Esophagus muscularis mucosa (tissue), 4 donors: Measurements from ENCODE around the gene DUSP12. TPM values are rescaled to one million over a fixed set of nuclear protein-coding genes. Genes with fewer than 3 reads are reported as not detected.
A peak's percentile ranks its signal among the peaks of the same experiment; 100 is the strongest.

ENCODE experiments used
- DNase-seq: peaks from one replicate; pipeline ENCODE4 v3.0.0-alpha.2; 2017; ENCODE audit errors: extremely low spot score
- H3K27ac ChIP-seq, 4 donors: fragments of 200-600 bp; sonication (generic); replicated peaks in 1 of 4; 1 replicate in 3 of 4; 2 replicates in 1 of 4; pipeline ENCODE4 v1.5.1; 2016 to 2019; ENCODE audit warnings: mild to moderate bottlenecking in 1 of 4
- H3K27me3 ChIP-seq, 4 donors: fragments of 200-600 bp; sonication (generic); one replicate each; pipeline versions ENCODE4 v1.5.1 to v1.6.0; 2016 to 2019
- H3K36me3 ChIP-seq, 4 donors: fragments of 200-600 bp; sonication (generic); one replicate each; pipeline ENCODE4 v1.5.1; 2016 to 2019
- H3K4me1 ChIP-seq, 4 donors: fragments of 200-600 bp; sonication (generic); one replicate each; pipeline ENCODE4 v1.5.1; 2016 to 2019
- H3K4me3 ChIP-seq, 4 donors: fragments of 200-600 bp; sonication (generic); 1 replicate in 2 of 4; 2 replicates in 2 of 4; pipeline ENCODE4 v1.5.1; 2016 to 2019; ENCODE audit warnings: mild to moderate bottlenecking in 4 of 4, moderate library complexity in 1 of 4
- H3K9me3 ChIP-seq, 4 donors: fragments of 200-600 bp; sonication (generic); 1 replicate in 3 of 4; 2 replicates in 1 of 4; pipeline ENCODE4 v1.5.1; 2016 to 2019
- CTCF ChIP-seq, 3 experiments: fragments of 200-600 bp in 2 of 3; fragments of 450-650 bp in 1 of 3; sonication (generic) in 2 of 3; IDR thresholded peaks; one replicate each; pipeline ENCODE4 v1.5.1; 2017 to 2019; ENCODE audit warnings: antibody characterized with exemption in 3 of 3, mild to moderate bottlenecking in 2 of 3, moderate library complexity in 1 of 3
- EP300 ChIP-seq: sonication (generic); formaldehyde crosslinking; IDR thresholded peaks from one replicate; pipeline ENCODE4 v1.6.1; 2017; ENCODE audit warnings: antibody characterized with exemption
- POLR2A ChIP-seq: fragments of 450-650 bp; IDR thresholded peaks from one replicate; pipeline ENCODE4 v1.6.1; 2017; ENCODE audit warnings: antibody characterized with exemption, moderate library complexity, mild to moderate bottlenecking, low read depth
- POLR2AphosphoS5 ChIP-seq, 2 donors: sonication (generic); formaldehyde crosslinking; IDR thresholded peaks; one replicate each; pipeline ENCODE4 v1.6.1; 2017; ENCODE audit warnings: antibody characterized with exemption in 2 of 2
- WGBS: methylation state at CpG from one replicate; pipeline ENCODE4 v1.1.5; 2018; 5-methylcytosine and 5-hydroxymethylcytosine counted together
- intact Hi-C: fragments of 100-400 bp; cut with DNase I; formaldehyde crosslinking; loops from one replicate; pipeline ENCODE4 v1.15.1; 2023
- total RNA-seq, 4 donors: library from RNA; depleted of rRNA; stranded (reverse); fragments of >200 nt; gene quantifications; one replicate each; pipeline versions ENCODE4 v1.1.0 to v1.2.1, GENCODE V29; 2016

Gene DUSP12
- total RNA-seq, 4 donors from 2014 or later = 12.5 to 26.1 (median 22.8) TPM

- H3K27ac ChIP-seq = no peak overlapping the region
- peaks cover 0 to 27% (median 0%) of the 10 kb centered on the region in 4 donors for H3K27me3 ChIP-seq
- H3K4me1 ChIP-seq = peaks cover 0 to 3% (median 2%) of the 10 kb centered on the region in 4 donors
- no peak for DNase-seq
- no peak for TF ChIP-seq EP300
- no peak for TF ChIP-seq POLR2AphosphoS5 (IDR thresholded peaks at IDR 0.05)
- TF ChIP-seq CTCF (IDR thresholded peaks at IDR 0.05) = no peak
- no peak for TF ChIP-seq POLR2A
- 63% methylated on average over 4 of the region's 4 CpGs for WGBS
- no peaks in the 10 kb centered on the region for H3K9me3 ChIP-seq
- intact Hi-C loops = no loop called here
- no peak overlapping the region for H3K4me3 ChIP-seq
- no peaks in the 10 kb centered on the region for H3K36me3 ChIP-seq
These were observed 13.1 kb upstream of the DUSP12 start for GRCh38 chr1:161736335-161736969.

GRCh38 chr1:161737625-161738024 lies 12.0 kb upstream of the DUSP12 start:
- TF ChIP-seq POLR2A (no peak), CTCF (IDR thresholded peaks at IDR 0.05) (no peak), POLR2AphosphoS5 (IDR thresholded peaks at IDR 0.05) (no peak), EP300 (no peak)
- peaks cover 0 to 20% (median 0%) of the 10 kb centered on the region in 4 donors for H3K27me3 ChIP-seq
- WGBS = 68% methylated on average over 2 of the region's 2 CpGs
- H3K9me3 ChIP-seq = no peaks in the 10 kb centered on the region
- no peak overlapping the region for H3K4me3 ChIP-seq
- no peaks in the 10 kb centered on the region for H3K36me3 ChIP-seq
- no peak for DNase-seq
- intact Hi-C loops = no loop called here
- peaks cover 0 to 5% (median 2%) of the 10 kb centered on the region in 4 donors for H3K4me1 ChIP-seq
- no peak overlapping the region for H3K27ac ChIP-seq

- DNase-seq = no peak
- H3K27me3 ChIP-seq = peaks cover 0 to 20% (median 0%) of the 10 kb centered on the region in 4 donors
- TF ChIP-seq CTCF (IDR thresholded peaks at IDR 0.05) (peak in 1 of 3 experiments; percentile 22), POLR2A (no peak), POLR2AphosphoS5 (IDR thresholded peaks at IDR 0.05) (no peak)
- H3K27ac ChIP-seq = peak overlapping the region in 2 of 4 donors; percentile 19 to 25
- no peak overlapping the region for H3K4me3 ChIP-seq
- WGBS = 87% methylated on average over 4 of the region's 4 CpGs
- intact Hi-C loops = no loop called here
- H3K36me3 ChIP-seq = no peaks in the 10 kb centered on the region
- H3K4me1 ChIP-seq = peaks cover 0 to 5% (median under 1%) of the 10 kb centered on the region in 4 donors
- no peaks in the 10 kb centered on the region for H3K9me3 ChIP-seq
These were observed 10.8 kb upstream of the DUSP12 start for GRCh38 chr1:161738627-161739287.

GRCh38 chr1:161739865-161740566 lies 9.6 kb upstream of the DUSP12 start:
- H3K9me3 ChIP-seq = no peaks in the 10 kb centered on the region
- intact Hi-C loops = loop anchor here (10.0 kb wide), 2 partner anchors 175 to 255 kb away; no protein-coding TSS in a partner anchor
- 63% methylated on average over 8 of the region's 8 CpGs for WGBS
- H3K27me3 ChIP-seq = peaks cover 0 to 20% (median 0%) of the 10 kb centered on the region in 4 donors
- H3K4me3 ChIP-seq = no peak overlapping the region
- no peak for TF ChIP-seq CTCF (IDR thresholded peaks at IDR 0.05)
- no peak for TF ChIP-seq EP300
- TF ChIP-seq POLR2A = no peak
- TF ChIP-seq POLR2AphosphoS5 (IDR thresholded peaks at IDR 0.05) = no peak
- peak overlapping the region in 1 of 4 donors; percentile 38 for H3K27ac ChIP-seq
- peaks cover 0 to 5% (median 0%) of the 10 kb centered on the region in 4 donors for H3K4me1 ChIP-seq
- DNase-seq = no peak
- H3K36me3 ChIP-seq = no peaks in the 10 kb centered on the region
